Measurements from ENCODE around the gene CD99L2. TPM values are rescaled to one million over a fixed set of nuclear protein-coding genes. Genes with fewer than 3 reads are reported as not detected.
A peak's percentile ranks its signal among the peaks of the same experiment; 100 is the strongest.

The CD99L2 gene
- total RNA-seq, 1 experiment from 2014 or later, result 156 TPM

GRCh38 chrX:150870487-150871340 is 27.8 kb downstream of the CD99L2 start:
- in situ Hi-C loops (cut with HindIII; ENCODE audit: low pct_unique_long_range_greater_than_20kb, low sequenced_read_pairs) (no loop called here), intact Hi-C loops (cut with micrococcal nuclease; ENCODE audit: unreplicated experiment) (no loop called here)
- Histone ChIP-seq H3K4me1 (ENCODE audit: control insufficient read depth, insufficient read depth, low read length) (peaks cover 19% of the 10 kb centered on the region), H3K4me3 (ENCODE audit: low read depth in 2 of 2, low read length in 2 of 2) (no peak overlapping the region), H3K9me3 (ENCODE audit: control insufficient read depth, insufficient read depth, low read depth, low read length) (no peaks in the 10 kb centered on the region), H3K27me3 (ENCODE audit: control insufficient read depth, insufficient read depth, low read length) (no peaks in the 10 kb centered on the region), H3K27ac (ENCODE audit: low read length) (peak overlapping the region; percentile 41; the same call in 1 of the 2 replicates), H3K36me3 (ENCODE audit: control insufficient read depth, insufficient read depth, low read length) (no peaks in the 10 kb centered on the region)
- ATAC-seq (no peak), DNase-seq (ENCODE audit: low read depth, low spot score) (no peak)
- POLR2A ChIA-PET, result interaction anchor here (0.6 kb wide), 2 partner anchors 13 to 40 kb away, joined by 3 read pairs; no protein-coding TSS in a partner anchor
- CTCF ChIA-PET, result no interaction called here
- no TSS peak for BruUV-seq (replicated peaks)
- no peak for TF ChIP-seq POLR2AphosphoS5 (IDR thresholded peaks at IDR 0.05; ENCODE audit: low read depth, low read length)
- no peak for TF ChIP-seq TCF7L2 (IDR thresholded peaks at IDR 0.05; ENCODE audit: low read depth, low read length)
- no peak for TF ChIP-seq REST (IDR thresholded peaks at IDR 0.05; ENCODE audit: insufficient read depth in 1 of 2, low read depth in 2 of 2, low read length in 1 of 2)
- TF ChIP-seq CTCF (IDR thresholded peaks at IDR 0.05), result no peak
- no peak for TF ChIP-seq SIN3A (IDR thresholded peaks at IDR 0.05; ENCODE audit: borderline replicate concordance, insufficient read depth, low read depth, low read length)

- no TSS peak for BruUV-seq (replicated peaks)
- no peak overlapping the region for H3K4me3 ChIP-seq (ENCODE audit: low read depth in 2 of 2, low read length in 2 of 2)
- in situ Hi-C loops (cut with HindIII; ENCODE audit: low pct_unique_long_range_greater_than_20kb, low sequenced_read_pairs) (no loop called here), intact Hi-C loops (cut with micrococcal nuclease; ENCODE audit: unreplicated experiment) (no loop called here)
- DNase-seq (ENCODE audit: low read depth, low spot score) (no peak), ATAC-seq (no peak)
- no peak for TF ChIP-seq POLR2AphosphoS5 (IDR thresholded peaks at IDR 0.05; ENCODE audit: low read depth, low read length)
- no peak for TF ChIP-seq CTCF (IDR thresholded peaks at IDR 0.05)
- TF ChIP-seq TCF7L2 (IDR thresholded peaks at IDR 0.05; ENCODE audit: low read depth, low read length), result no peak
- no peak for TF ChIP-seq REST (IDR thresholded peaks at IDR 0.05; ENCODE audit: insufficient read depth in 1 of 2, low read depth in 2 of 2, low read length in 1 of 2)
- no peak for TF ChIP-seq SIN3A (IDR thresholded peaks at IDR 0.05; ENCODE audit: borderline replicate concordance, insufficient read depth, low read depth, low read length)
- H3K27ac ChIP-seq (ENCODE audit: low read length), result no peak overlapping the region
- POLR2A ChIA-PET, result no interaction called here
- no peaks in the 10 kb centered on the region for H3K9me3 ChIP-seq (ENCODE audit: control insufficient read depth, insufficient read depth, low read depth, low read length)
- CTCF ChIA-PET, result no interaction called here
- no peaks in the 10 kb centered on the region for H3K36me3 ChIP-seq (ENCODE audit: control insufficient read depth, insufficient read depth, low read length)
- peaks cover 19% of the 10 kb centered on the region for H3K4me1 ChIP-seq (ENCODE audit: control insufficient read depth, insufficient read depth, low read length)
- H3K27me3 ChIP-seq (ENCODE audit: control insufficient read depth, insufficient read depth, low read length), result no peaks in the 10 kb centered on the region
Measured at GRCh38 chrX:150870029-150870428, 28.4 kb downstream of the CD99L2 start.
